Activated CD4-positive, alpha-beta T cell treated with anti-CD3 and anti-CD28 coated beads, Interleukin-2, amount 10 ng/mL, durations not matched to agents 7 days and 5 days (primary cell): ENCODE data around the gene DCUN1D2. TPM values are rescaled to one million over a fixed set of nuclear protein-coding genes. Genes with fewer than 3 reads are reported as not detected.

Experiments
- CTCF ChIA-PET: fragments of 350-600 bp; sonication (Branson Sonifier 250); formaldehyde crosslinking; loops from one replicate; lab custom pipeline; 2021; ENCODE audit warnings: antibody characterized with exemption; lab: Charles Lee
- POLR2A ChIA-PET: fragments of 350-600 bp; sonication (Branson Sonifier 250); formaldehyde crosslinking; loops from one replicate; lab custom pipeline; 2021; ENCODE audit warnings: antibody characterized with exemption; lab: Charles Lee
- DNase-seq: peaks from one replicate; pipeline ENCODE4 v3.0.0-alpha.2; 2020
- H3K27ac Mint-ChIP-seq: one replicate; pipeline ENCODE4 v1.8.0; 2021; ENCODE audit warnings: mild to moderate bottlenecking, moderate library complexity, mixed read lengths
- H3K27me3 Mint-ChIP-seq: one replicate; pipeline ENCODE4 v1.8.0; 2021; ENCODE audit warnings: mixed read lengths
- H3K36me3 Mint-ChIP-seq: one replicate; pipeline ENCODE4 v1.8.0; 2021; ENCODE audit warnings: low read depth, mixed read lengths
- H3K4me1 Mint-ChIP-seq: one replicate; pipeline ENCODE4 v1.8.0; 2021; ENCODE audit warnings: mixed read lengths
- H3K4me3 Mint-ChIP-seq: one replicate; pipeline ENCODE4 v1.8.0; 2021; ENCODE audit warnings: mild to moderate bottlenecking, moderate library complexity, mixed read lengths
- H3K9me3 Mint-ChIP-seq: one replicate; pipeline ENCODE4 v1.8.0; 2021; ENCODE audit warnings: mixed read lengths
- total RNA-seq, 2 experiments: library from RNA; stranded (reverse); gene quantifications; one replicate each; pipeline ENCODE4 v1.2.3, GENCODE V29; 2021

Gene DCUN1D2
- total RNA-seq, 2 experiments from 2014 or later, result 13.9 to 20.3 TPM

- Mint-ChIP-seq H3K27me3 (no peaks in the 10 kb centered on the region), H3K4me3 (no peak overlapping the region), H3K4me1 (no peaks in the 10 kb centered on the region), H3K9me3 (no peaks in the 10 kb centered on the region), H3K27ac (no peak overlapping the region), H3K36me3 (peaks cover 2% of the 10 kb centered on the region)
- POLR2A ChIA-PET, result no interaction called here
- CTCF ChIA-PET, result no interaction called here
- no peak for DNase-seq
These were observed 20.4 kb upstream of the DCUN1D2 start for GRCh38 chr13:113510871-113511270.

GRCh38 chr13:113509989-113510388, 19.5 kb upstream of the DCUN1D2 start:
- no peak overlapping the region for H3K27ac Mint-ChIP-seq
- CTCF ChIA-PET, result no interaction called here
- peaks cover 4% of the 10 kb centered on the region for H3K36me3 Mint-ChIP-seq

GRCh38 chr13:113508521-113509254, 18.2 kb upstream of the DCUN1D2 start:
- CTCF ChIA-PET, result interaction anchor here (0.5 to 1.6 kb wide), 5 partner anchors 24 to 602 kb away, joined by 3 to 5 read pairs (median 4); no protein-coding TSS in a partner anchor
- no peak for DNase-seq
- no peak overlapping the region for H3K4me3 Mint-ChIP-seq
- H3K36me3 Mint-ChIP-seq, result peaks cover 13% of the 10 kb centered on the region
- no peaks in the 10 kb centered on the region for H3K27me3 Mint-ChIP-seq
- no peak overlapping the region for H3K27ac Mint-ChIP-seq
- POLR2A ChIA-PET, result no interaction called here
- H3K9me3 Mint-ChIP-seq, result no peaks in the 10 kb centered on the region
- no peaks in the 10 kb centered on the region for H3K4me1 Mint-ChIP-seq

More at GRCh38 chr13:113509989-113510388, 19.5 kb upstream of the DCUN1D2 start:
- Mint-ChIP-seq H3K9me3 (no peaks in the 10 kb centered on the region), H3K4me3 (no peak overlapping the region), H3K4me1 (no peaks in the 10 kb centered on the region), H3K27me3 (no peaks in the 10 kb centered on the region)
- DNase-seq, result no peak
- POLR2A ChIA-PET, result no interaction called here

DNA sequence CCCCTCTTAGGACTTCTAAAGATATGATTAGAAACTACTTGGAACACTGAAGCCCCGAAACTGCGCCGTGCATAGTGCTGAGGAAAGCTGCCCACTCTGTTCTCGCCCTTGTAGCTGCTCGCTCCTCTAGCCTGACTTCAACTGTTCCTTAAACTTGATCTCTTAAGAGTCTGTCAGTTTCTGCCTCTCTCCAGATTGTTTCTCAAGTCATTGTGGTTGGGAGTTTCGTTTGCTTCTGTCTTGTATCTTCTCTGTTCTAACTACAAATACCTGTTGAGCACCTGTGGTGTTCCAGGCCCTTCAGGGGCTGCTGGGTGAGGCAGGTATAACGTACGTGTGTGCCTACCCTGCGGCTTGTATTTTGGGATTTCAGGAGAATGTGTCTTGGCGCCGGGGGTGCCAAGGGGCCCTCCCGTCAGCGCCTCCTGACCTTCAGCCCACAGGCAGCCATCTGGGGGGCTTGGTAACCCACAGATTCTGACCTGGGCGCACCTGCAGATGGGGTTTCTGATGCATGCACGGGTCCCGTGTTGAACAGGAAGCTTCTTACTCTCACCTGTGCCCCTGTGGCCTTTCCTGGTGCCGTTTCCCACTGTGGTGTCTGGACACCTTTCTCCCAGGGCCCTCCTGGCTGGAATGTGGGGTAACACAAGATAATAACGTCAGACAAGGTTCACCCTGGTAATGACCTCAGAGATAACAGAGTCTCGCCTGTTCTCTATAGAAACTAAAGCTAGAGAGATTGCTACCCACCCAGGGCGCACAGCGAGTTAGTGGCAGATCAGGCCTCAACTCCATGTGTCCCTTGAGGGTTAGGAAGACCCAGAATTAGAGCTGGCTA, 17.2 kb upstream of the DCUN1D2 start:
- Mint-ChIP-seq H3K27ac (no peak overlapping the region), H3K4me3 (no peak overlapping the region), H3K9me3 (no peaks in the 10 kb centered on the region), H3K4me1 (no peaks in the 10 kb centered on the region), H3K36me3 (peaks cover 18% of the 10 kb centered on the region), H3K27me3 (no peaks in the 10 kb centered on the region)
- ChIA-PET CTCF (interaction anchor here (1.2 to 1.6 kb wide), 2 partner anchors 24 to 25 kb away, joined by 3 to 5 read pairs; no protein-coding TSS in a partner anchor), POLR2A (no interaction called here)
- no peak for DNase-seq

- Mint-ChIP-seq H3K9me3 (no peaks in the 10 kb centered on the region), H3K27ac (no peak overlapping the region), H3K4me3 (no peak overlapping the region), H3K27me3 (no peaks in the 10 kb centered on the region), H3K36me3 (peaks cover 18% of the 10 kb centered on the region), H3K4me1 (no peaks in the 10 kb centered on the region)
- DNase-seq, result no peak
- POLR2A ChIA-PET, result no interaction called here
- CTCF ChIA-PET, result no interaction called here
These were observed 16.4 kb upstream of the DCUN1D2 start for GRCh38 chr13:113506871-113507388.

GRCh38 chr13:113506025-113506685, 15.6 kb upstream of the DCUN1D2 start:
- Mint-ChIP-seq H3K27ac (peak overlapping the region; percentile 38), H3K4me1 (no peaks in the 10 kb centered on the region), H3K4me3 (no peak overlapping the region), H3K9me3 (no peaks in the 10 kb centered on the region), H3K36me3 (peaks cover 18% of the 10 kb centered on the region), H3K27me3 (no peaks in the 10 kb centered on the region)
- ChIA-PET POLR2A (no interaction called here), CTCF (interaction anchor here (1.2 kb wide), 1 partner anchor 10 kb away, joined by 4 read pairs; no protein-coding TSS in a partner anchor)
- no peak for DNase-seq

DNA sequence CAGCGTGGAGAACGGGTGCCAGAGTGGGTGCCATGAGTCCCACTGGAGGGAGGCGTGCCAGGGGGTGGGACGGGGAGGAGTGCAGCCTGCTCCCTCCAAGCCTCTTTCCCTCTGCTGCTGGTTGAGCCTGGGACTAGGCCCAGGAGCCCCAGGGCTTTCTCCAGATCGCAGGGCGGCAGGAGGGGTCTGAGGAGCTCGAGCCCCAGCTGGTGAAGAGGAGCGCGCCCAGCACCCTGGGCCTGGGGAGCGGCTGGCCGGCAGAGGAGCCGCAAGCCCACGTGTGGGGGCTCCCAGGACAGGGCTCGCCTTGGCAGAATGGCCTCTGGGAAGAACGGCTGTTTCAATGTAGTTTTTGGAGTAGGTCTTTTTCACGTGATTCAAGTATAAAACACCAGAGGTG, 12.2 kb upstream of the DCUN1D2 start:
- H3K36me3 Mint-ChIP-seq, result peaks cover 41% of the 10 kb centered on the region
- POLR2A ChIA-PET, result no interaction called here
- H3K27me3 Mint-ChIP-seq, result no peaks in the 10 kb centered on the region
- no peaks in the 10 kb centered on the region for H3K9me3 Mint-ChIP-seq
- DNase-seq, result no peak
- no peak overlapping the region for H3K4me3 Mint-ChIP-seq
- CTCF ChIA-PET, result interaction anchor here (2.5 kb wide), 1 partner anchor 9 kb away, joined by 7 read pairs; no protein-coding TSS in a partner anchor
- no peak overlapping the region for H3K27ac Mint-ChIP-seq
- H3K4me1 Mint-ChIP-seq, result no peaks in the 10 kb centered on the region

DNA sequence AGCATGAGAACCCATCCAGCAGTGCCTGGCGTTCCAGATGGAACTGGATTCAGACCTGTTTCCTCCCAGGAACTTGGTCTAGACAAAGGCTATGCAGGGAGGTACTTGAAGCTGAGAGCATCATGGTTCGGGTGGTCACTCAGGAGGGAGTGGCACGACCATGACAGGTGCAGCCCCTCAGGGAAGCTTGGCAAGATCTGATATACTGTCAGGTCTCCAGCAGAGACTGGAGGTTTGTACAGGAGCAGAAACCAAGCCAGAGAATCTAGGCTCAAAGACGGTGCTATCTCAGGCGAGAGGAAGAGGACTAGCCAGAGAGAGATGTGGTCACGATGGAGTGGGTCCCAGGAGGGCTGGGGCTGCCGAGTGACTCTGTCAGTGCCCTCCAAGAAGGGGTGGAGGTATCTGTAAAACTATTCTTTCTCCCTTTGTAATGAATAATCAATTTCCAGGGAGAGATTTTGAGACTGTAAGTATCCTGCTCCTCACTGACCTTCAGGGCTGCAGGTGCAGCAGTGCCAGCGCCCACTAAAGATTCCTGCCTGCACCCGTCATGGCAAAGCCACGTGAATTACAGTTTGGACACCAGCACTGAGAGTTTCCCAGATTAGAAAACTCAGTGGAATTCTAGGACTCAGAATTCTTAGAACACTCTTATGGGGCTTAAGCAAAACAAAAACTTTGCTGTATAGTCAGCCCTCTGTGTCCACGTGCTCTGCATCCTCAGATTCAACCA, 10.2 kb upstream of the DCUN1D2 start:
- Mint-ChIP-seq H3K9me3 (no peaks in the 10 kb centered on the region), H3K27me3 (no peaks in the 10 kb centered on the region), H3K4me1 (peaks cover 9% of the 10 kb centered on the region), H3K4me3 (no peak overlapping the region), H3K36me3 (peaks cover 48% of the 10 kb centered on the region), H3K27ac (no peak overlapping the region)
- no peak for DNase-seq
- ChIA-PET CTCF (no interaction called here), POLR2A (no interaction called here)

GRCh38 chr13:113499936-113500335, 9.4 kb upstream of the DCUN1D2 start:
- no peak overlapping the region for H3K27ac Mint-ChIP-seq

GRCh38 chr13:113498905-113499304, 8.4 kb upstream of the DCUN1D2 start:
- H3K36me3 Mint-ChIP-seq, result peaks cover 45% of the 10 kb centered on the region
- POLR2A ChIA-PET, result no interaction called here
- no peak overlapping the region for H3K27ac Mint-ChIP-seq
- DNase-seq, result no peak
- CTCF ChIA-PET, result no interaction called here
- H3K27me3 Mint-ChIP-seq, result no peaks in the 10 kb centered on the region
- H3K4me1 Mint-ChIP-seq, result peaks cover 23% of the 10 kb centered on the region
- H3K4me3 Mint-ChIP-seq, result no peak overlapping the region
- no peaks in the 10 kb centered on the region for H3K9me3 Mint-ChIP-seq

More at GRCh38 chr13:113499936-113500335, 9.4 kb upstream of the DCUN1D2 start:
- H3K4me3 Mint-ChIP-seq, result no peak overlapping the region
- H3K4me1 Mint-ChIP-seq, result peaks cover 15% of the 10 kb centered on the region
- POLR2A ChIA-PET, result no interaction called here
- H3K27me3 Mint-ChIP-seq, result no peaks in the 10 kb centered on the region
- H3K36me3 Mint-ChIP-seq, result peaks cover 50% of the 10 kb centered on the region
- H3K9me3 Mint-ChIP-seq, result no peaks in the 10 kb centered on the region
- DNase-seq, result no peak
- CTCF ChIA-PET, result no interaction called here

DNA sequence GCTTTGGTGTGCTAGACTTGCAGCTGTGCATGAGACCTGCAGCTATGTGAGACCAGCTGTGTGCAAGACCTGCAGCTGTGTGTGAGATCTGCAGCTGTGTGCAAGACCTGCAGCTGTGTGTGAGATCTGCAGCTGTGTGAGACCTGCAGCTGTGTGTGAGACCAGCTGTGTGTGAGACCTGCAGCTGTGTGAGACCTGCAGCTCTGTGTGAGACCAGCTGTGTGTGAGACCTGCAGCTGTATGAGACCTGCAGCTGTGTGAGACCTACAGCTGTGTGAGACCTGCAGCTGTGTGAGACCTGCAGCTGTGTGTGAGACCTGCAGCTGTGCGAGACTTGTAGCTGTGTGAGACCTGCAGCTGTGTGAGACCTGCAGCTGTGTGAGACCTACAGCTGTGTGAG, 6.7 kb upstream of the DCUN1D2 start:
- no peak for DNase-seq
- peaks cover 39% of the 10 kb centered on the region for H3K36me3 Mint-ChIP-seq
- H3K4me3 Mint-ChIP-seq, result no peak overlapping the region
- POLR2A ChIA-PET, result no interaction called here
- H3K27me3 Mint-ChIP-seq, result no peaks in the 10 kb centered on the region
- H3K4me1 Mint-ChIP-seq, result peaks cover 36% of the 10 kb centered on the region
- CTCF ChIA-PET, result interaction anchor here (0.8 to 1.4 kb wide), 2 partner anchors 9 to 54 kb away, joined by 3 to 4 read pairs; no protein-coding TSS in a partner anchor
- H3K27ac Mint-ChIP-seq, result no peak overlapping the region
- H3K9me3 Mint-ChIP-seq, result no peaks in the 10 kb centered on the region
